ENCODE measurements around the gene FOXN3. TPM values are rescaled to one million over a fixed set of nuclear protein-coding genes. Genes with fewer than 3 reads are reported as not detected.
A peak's percentile ranks its signal among the peaks of the same experiment; 100 is the strongest.

FOXN3 gene
- total RNA-seq, 2 donors from 2014 or later = 53.9 to 141 TPM

DNA sequence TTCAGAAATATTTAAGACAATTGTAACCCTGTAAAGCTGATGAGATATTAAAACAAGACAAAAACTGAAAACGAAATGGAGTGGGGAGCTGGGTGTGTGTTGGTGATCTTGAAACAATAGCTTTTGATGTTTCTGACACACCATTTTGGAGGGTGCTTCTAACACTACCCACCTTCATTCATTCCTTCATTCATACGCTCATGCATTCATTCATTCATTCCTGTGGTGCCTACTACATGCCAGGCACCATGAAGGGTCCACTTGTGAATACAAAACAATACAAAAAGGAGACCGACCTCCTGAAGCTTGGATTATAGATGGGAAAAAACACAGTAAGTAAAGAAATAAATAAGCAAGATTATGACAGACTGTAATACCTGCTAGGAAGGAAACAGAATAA lies 60.5 kb downstream of the FOXN3 start:
- no peaks in the 10 kb centered on the region for H3K36me3 ChIP-seq
- H3K9me3 ChIP-seq = no peaks in the 10 kb centered on the region
- no peaks in the 10 kb centered on the region for H3K27me3 ChIP-seq (replicated peaks; ENCODE audit: insufficient read depth)
- H3K4me1 ChIP-seq (replicated peaks) = no peaks in the 10 kb centered on the region
- H3K4me3 ChIP-seq = no peak overlapping the region
- no peak overlapping the region for H3K27ac ChIP-seq
- no peak for DNase-seq (ENCODE audit: low spot score)
- 83% methylated on average over 3 of the region's 3 CpGs for WGBS
- intact Hi-C loops (cut with DNase I) = no loop called here
- TF ChIP-seq, protein P1, sequence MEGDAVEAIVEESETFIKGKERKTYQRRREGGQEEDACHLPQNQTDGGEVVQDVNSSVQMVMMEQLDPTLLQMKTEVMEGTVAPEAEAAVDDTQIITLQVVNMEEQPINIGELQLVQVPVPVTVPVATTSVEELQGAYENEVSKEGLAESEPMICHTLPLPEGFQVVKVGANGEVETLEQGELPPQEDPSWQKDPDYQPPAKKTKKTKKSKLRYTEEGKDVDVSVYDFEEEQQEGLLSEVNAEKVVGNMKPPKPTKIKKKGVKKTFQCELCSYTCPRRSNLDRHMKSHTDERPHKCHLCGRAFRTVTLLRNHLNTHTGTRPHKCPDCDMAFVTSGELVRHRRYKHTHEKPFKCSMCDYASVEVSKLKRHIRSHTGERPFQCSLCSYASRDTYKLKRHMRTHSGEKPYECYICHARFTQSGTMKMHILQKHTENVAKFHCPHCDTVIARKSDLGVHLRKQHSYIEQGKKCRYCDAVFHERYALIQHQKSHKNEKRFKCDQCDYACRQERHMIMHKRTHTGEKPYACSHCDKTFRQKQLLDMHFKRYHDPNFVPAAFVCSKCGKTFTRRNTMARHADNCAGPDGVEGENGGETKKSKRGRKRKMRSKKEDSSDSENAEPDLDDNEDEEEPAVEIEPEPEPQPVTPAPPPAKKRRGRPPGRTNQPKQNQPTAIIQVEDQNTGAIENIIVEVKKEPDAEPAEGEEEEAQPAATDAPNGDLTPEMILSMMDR (IDR thresholded peaks at IDR 0.05) = no peak
- no peak for TF ChIP-seq POLR2AphosphoS5 (IDR thresholded peaks at IDR 0.05)
- TF ChIP-seq POLR2A (IDR thresholded peaks at IDR 0.05) = no peak

DNA sequence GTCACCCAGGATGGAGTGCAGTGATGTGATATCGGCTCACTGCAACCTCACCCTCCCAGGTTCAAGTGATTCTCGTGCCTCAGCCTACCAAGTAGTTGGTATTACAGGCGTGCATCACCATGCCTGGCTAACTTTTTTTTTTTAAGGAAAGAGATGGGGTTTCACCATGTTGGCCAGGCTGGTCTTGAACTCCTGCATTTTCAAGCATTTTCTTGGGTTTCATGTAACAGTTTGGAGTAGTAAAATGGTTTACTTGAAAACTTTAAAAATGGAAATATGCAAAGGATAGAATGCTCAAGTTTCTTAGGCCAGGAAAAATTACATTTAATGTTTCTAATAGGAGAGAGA lies 63.3 kb downstream of the FOXN3 start:
- Histone ChIP-seq H3K36me3 (peaks cover 0 to 4% of the 10 kb centered on the region in 2 donors), H3K9me3 (no peaks in the 10 kb centered on the region), H3K4me1 (replicated peaks) (no peaks in the 10 kb centered on the region), H3K27me3 (replicated peaks; ENCODE audit: insufficient read depth) (no peaks in the 10 kb centered on the region), H3K27ac (no peak overlapping the region), H3K4me3 (no peak overlapping the region)
- WGBS = 93% methylated on average over 3 of the region's 3 CpGs
- intact Hi-C loops (cut with DNase I) = no loop called here
- DNase-seq (ENCODE audit: low spot score) = no peak
- no peak for TF ChIP-seq POLR2AphosphoS5 (IDR thresholded peaks at IDR 0.05)
- TF ChIP-seq, protein P1 (IDR thresholded peaks at IDR 0.05) = no peak
- TF ChIP-seq POLR2A (IDR thresholded peaks at IDR 0.05) = no peak

DNA sequence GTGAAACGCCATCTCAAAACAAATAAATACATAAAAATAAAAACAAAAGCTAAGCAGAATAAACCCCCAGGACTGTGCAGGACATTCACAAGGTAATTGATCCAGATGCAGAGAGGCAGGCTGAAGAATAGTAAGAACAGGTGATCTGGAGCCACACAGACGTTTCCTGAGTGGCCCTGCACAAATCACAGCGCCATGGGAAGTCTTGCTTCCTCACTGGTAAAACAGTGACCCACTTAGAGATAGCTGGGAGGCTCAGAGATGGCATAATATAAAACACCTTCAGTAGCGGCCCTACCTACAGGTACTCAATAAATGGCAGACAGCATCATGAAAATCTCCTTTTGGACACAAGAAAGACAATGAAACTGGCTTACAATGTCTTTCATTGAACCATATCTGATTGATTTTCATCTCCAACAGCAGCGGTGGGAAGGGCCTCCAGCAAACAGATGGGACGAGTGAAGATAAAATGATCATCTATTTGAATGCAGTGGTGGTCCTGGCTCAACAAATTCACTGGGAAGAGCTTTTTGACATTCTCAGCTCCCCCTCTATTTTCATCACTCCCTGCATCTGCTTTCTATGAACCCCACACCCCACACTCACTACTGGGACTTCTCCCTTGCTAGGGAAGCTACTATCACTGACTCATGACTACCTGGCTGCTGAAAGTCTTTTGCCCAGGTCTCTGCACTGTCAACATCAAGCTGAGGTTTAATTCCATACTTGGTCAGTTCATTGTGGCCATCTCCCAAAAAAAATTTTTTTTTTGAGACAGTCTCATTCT lies 63.9 kb downstream of the FOXN3 start:
- no peak overlapping the region for H3K4me3 ChIP-seq
- no peak for DNase-seq (ENCODE audit: low spot score)
- H3K9me3 ChIP-seq = no peaks in the 10 kb centered on the region
- 79% methylated on average over 6 of the region's 6 CpGs for WGBS
- H3K27ac ChIP-seq = peak overlapping the region; percentile 2 to 58
- peaks cover 0 to 4% of the 10 kb centered on the region in 2 donors for H3K36me3 ChIP-seq
- H3K27me3 ChIP-seq (replicated peaks; ENCODE audit: insufficient read depth) = no peaks in the 10 kb centered on the region
- TF ChIP-seq, protein P1 (IDR thresholded peaks at IDR 0.05) = no peak
- TF ChIP-seq POLR2A (IDR thresholded peaks at IDR 0.05) = no peak
- TF ChIP-seq POLR2AphosphoS5 (IDR thresholded peaks at IDR 0.05) = no peak
- H3K4me1 ChIP-seq (replicated peaks) = no peaks in the 10 kb centered on the region
- intact Hi-C loops (cut with DNase I) = no loop called here

DNA sequence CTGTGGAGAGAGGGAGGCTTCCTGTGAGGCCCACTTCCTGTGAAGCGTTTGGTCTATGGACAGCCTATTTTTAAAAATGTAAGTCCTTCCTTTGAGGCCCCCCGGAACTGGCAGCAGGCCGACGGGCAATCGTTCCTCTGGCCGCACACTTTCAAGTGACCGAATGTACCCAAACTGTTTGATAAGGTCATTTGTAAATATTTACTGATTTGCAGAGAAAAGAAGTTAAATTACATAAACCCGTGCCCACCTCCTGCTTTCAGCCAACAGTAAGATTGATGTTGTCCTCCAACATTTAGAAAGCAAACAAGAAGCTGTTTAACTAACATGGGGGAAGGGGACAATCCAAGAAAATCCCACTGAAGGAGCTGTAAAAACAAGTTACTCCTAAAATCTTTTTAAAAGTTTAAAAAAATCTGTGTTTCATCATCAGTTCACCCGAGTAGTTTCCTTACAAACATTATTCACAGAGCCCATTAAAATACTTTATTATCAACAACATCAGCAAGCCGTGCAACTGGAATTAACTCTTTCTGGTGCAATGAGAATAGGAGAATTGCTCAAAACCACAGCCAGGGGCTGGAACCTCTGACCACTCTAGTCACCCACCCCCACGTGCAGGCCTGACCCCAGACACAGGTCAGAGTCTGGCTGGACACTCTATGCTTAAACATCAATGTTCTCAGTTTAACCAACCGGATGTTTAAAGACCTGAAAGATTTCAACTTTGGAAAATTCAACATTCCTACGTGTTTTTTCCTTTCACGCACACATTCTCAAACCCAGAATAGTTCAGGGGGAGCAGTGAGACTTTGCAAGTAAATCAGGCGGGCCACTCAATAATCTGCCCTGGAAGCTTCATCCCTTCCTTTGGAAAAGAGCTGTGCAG lies 65.3 kb downstream of the FOXN3 start:
- 15% methylated on average over 15 of the region's 15 CpGs for WGBS
- no peaks in the 10 kb centered on the region for H3K9me3 ChIP-seq
- no peaks in the 10 kb centered on the region for H3K4me1 ChIP-seq (replicated peaks)
- intact Hi-C loops (cut with DNase I) = no loop called here
- H3K4me3 ChIP-seq = no peak overlapping the region
- no peak for TF ChIP-seq POLR2A (IDR thresholded peaks at IDR 0.05)
- TF ChIP-seq, protein P1 (IDR thresholded peaks at IDR 0.05) = no peak
- TF ChIP-seq POLR2AphosphoS5 (IDR thresholded peaks at IDR 0.05) = no peak
- H3K36me3 ChIP-seq = peaks cover 0 to 4% of the 10 kb centered on the region in 2 donors
- peak overlapping the region; percentile 43 to 58 for H3K27ac ChIP-seq
- no peaks in the 10 kb centered on the region for H3K27me3 ChIP-seq (replicated peaks; ENCODE audit: insufficient read depth)
- peak; percentile 28 for DNase-seq (ENCODE audit: low spot score)
